Epithelial cell of proximal tubule (primary cell): Measurements from ENCODE around the gene SERPINB11. TPM values are rescaled to one million over a fixed set of nuclear protein-coding genes. Genes with fewer than 3 reads are reported as not detected.

Experiments
- DNase-seq: peaks from one replicate; pipeline ENCODE4 v3.0.0-alpha.2; 2011; ENCODE audit warnings: low read depth
- H3K4me3 ChIP-seq: 2 replicates; pipeline ENCODE4 v1.5.1; 2011; ENCODE audit warnings: low read depth, mild to moderate bottlenecking, low read length
- total RNA-seq: library from RNA; depleted of rRNA; stranded (reverse); fragments of >200 nt; gene quantifications from 2 replicates; pipeline ENCODE4 v1.2.3, GENCODE V29; 2015
- TF ChIP-seq, protein P1 (sequence below): conservative IDR thresholded peaks from 2 replicates; pipeline ENCODE4 v1.5.1; 2012; ENCODE audit warnings: low read depth, mild to moderate bottlenecking, low read length

SERPINB11 gene
- total RNA-seq, 1 donor from 2014 or later: not detected

DNA sequence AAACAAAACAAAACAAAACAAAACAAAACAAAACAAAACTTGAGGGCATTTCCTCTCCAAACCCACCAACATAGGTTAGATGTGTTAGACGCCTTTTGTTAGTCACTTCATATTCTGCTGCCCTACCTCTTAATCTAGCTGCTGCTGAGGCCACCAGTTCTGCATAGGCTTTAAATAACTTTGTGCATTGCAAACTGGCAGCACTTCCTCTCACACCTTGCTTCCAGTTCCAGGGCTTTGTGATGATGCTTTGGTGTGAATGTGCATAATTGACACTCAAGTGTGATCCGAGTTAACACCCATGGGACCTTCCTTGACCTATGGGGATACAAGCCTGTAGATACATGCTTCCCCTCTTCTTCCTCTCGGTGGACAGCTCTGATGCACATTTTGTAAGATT is 2.3 kb upstream of the SERPINB11 start:
- no peak for DNase-seq
- TF ChIP-seq, protein P1, sequence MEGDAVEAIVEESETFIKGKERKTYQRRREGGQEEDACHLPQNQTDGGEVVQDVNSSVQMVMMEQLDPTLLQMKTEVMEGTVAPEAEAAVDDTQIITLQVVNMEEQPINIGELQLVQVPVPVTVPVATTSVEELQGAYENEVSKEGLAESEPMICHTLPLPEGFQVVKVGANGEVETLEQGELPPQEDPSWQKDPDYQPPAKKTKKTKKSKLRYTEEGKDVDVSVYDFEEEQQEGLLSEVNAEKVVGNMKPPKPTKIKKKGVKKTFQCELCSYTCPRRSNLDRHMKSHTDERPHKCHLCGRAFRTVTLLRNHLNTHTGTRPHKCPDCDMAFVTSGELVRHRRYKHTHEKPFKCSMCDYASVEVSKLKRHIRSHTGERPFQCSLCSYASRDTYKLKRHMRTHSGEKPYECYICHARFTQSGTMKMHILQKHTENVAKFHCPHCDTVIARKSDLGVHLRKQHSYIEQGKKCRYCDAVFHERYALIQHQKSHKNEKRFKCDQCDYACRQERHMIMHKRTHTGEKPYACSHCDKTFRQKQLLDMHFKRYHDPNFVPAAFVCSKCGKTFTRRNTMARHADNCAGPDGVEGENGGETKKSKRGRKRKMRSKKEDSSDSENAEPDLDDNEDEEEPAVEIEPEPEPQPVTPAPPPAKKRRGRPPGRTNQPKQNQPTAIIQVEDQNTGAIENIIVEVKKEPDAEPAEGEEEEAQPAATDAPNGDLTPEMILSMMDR: no peak
- no peak overlapping the region for H3K4me3 ChIP-seq

DNA sequence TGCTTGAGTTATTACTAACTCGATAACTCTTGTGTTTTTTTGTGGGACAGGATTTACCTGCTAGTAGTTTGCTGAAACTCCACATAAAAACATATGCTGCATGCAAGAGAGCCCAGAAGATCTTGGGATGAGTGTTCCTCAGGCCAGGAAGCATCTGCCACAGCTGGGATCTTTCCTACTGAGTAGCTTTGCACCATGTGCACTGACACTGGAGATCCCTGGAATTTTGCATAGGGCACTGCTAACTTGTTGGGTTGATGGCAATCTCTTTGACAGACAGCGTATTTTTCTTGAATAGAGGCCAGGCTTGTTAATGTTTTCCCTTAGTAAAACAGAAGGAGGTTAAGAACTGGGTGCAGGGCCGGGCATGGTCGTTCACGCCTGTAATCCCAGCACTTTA is 808 bp upstream of the SERPINB11 start:
- TF ChIP-seq, protein P1: no peak
- no peak for DNase-seq
- H3K4me3 ChIP-seq: no peak overlapping the region

DNA sequence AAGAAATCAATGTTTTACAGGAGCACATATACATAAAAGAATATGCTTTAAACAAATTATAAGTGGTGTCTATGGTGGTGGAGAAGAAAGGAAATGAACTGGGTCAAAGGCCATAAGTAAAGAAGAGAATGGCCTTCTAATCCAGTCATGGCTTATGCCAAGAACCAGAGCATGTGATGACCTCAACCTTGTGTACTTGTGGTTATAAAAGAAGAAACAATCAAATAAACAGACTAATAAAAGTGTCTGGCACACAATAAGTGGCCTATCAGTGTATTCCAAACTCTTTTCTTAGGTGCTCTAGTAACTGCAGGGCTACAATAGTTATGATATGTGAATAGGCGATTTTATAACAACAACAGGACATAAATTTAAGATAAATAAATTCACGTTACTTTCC is 2.6 kb downstream of the SERPINB11 start:
- TF ChIP-seq, protein P1: no peak

DNA sequence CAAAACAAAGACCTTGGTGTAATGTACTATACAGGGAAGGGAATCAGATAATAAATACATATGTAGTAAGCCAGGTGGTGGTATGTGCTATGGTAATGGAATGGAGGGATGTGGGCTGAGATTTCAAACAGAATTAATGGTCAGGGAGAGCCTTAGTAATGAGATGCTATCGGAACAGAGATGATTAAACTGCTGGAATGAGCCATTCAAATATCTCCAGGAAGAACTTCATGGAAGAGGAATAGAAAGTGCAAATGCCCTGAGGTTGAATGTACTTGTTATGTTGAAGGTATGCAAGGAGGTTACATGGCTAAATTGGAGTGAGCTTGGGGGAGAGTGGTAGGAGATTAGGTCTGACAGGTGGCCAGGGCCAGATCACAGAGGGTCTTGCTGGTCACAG is 5.1 kb downstream of the SERPINB11 start:
- no peak overlapping the region for H3K4me3 ChIP-seq
- no peak for DNase-seq
- TF ChIP-seq, protein P1: no peak

More for the DNA sequence above, 2.6 kb downstream of the SERPINB11 start:
- H3K4me3 ChIP-seq: no peak overlapping the region
- no peak for DNase-seq

DNA sequence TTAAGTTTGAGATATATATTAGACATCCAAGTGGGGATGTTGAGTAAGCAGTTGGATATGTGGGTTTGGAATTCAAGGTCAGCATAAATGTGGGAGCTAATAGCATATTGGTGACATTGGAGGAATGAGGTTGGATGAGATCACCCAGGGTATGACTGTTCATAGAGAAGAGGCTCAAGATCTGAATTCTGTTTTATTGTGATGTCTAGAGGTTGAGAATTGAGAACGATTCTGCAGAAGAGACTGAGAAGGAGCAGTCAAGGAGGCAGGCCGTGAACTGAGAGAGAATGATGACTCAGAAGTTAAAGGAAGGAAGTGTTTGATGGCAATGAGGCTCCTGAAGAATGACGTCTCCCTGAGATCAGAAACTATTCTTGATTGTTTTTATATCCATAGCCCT is 5.9 kb downstream of the SERPINB11 start:
- TF ChIP-seq, protein P1: no peak
- H3K4me3 ChIP-seq: no peak overlapping the region
- peak; percentile 9 for DNase-seq

DNA sequence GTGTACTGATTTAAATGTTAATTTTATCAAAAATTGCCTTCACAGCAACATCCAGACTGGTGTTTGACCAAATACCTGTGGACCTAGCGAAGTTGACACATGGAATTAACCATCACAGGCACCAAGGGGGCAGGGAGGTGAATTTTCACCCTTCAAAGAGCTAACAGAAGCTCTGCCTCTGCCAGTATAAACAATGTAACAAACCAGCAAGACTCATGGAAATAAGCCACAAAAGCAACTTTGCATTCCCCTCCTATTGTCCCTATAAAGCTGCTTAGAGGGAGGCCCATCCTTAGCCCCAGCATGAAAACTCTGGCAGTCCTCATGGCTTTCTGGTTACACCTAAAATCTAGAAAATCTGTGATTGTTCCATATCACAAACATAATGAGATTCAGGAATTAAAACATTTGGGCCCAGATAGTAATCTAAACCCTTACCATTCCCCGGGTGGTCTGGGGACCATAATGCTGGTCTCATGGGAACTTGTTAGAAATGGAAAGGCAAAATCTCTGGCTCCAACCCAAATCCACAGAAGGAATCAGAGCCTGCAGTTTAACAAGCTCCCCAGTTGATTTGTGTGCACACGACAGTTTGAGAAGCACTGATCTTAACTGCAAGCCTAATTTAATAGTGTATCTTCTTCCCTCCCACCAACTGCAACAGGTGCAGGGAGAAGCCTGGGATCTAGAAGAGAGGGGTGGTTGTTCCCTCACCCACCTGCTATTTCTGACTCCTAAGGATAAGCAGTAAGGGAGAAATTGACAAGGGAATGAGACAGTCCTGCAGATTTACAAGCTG is 23.1 kb downstream of the SERPINB11 start:
- H3K4me3 ChIP-seq: no peak overlapping the region
- no peak for DNase-seq
- TF ChIP-seq, protein P1: no peak

DNA sequence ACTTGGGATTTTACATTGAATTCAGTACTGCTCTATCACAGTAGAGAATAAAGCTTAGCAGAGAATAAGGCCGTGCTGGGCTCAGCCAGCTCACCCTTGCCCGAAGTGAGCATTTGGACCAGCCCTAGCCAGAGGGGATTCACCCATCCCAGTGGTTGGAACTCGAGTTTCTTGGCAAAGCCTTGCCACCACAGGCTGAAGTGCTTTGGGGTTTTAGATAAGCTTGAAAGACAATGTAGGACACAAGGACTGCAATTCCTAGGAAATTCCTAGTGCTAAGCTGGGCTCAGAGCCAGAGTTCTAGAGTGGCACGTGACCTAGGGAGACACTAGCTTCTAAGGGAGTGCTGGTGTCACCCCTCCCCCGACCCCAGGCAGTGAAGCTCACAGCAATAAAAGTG is 28.0 kb downstream of the SERPINB11 start:
- H3K4me3 ChIP-seq: no peak overlapping the region
- TF ChIP-seq, protein P1: no peak
- DNase-seq: peak; percentile 43
